Non-pigmented ciliary epithelial cell (primary cell): ENCODE measurements around the gene DEFB123.

Source experiments
- DNase-seq: peaks from one replicate; pipeline ENCODE4 v3.0.0-alpha.2; 2010; ENCODE audit warnings: low read depth

DEFB123 gene

DNA sequence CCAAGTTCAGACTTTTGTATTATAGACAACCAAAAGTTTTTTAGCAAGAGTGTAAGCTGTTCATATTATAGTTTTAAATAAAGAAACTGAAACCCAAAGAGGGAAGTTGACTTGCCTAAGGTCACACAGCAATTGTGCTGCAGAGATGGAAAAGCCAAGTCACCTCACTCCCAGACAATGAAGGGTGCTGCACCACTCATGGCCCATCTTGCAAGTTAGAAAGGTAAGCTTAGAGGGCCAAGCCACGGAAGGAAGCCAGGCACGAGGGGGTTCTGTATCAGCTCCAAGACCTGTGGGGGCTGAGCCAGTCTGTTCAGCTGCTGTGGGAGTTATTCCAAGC is 33.6 kb downstream of the DEFB123 start:
- no peak for DNase-seq

DNA sequence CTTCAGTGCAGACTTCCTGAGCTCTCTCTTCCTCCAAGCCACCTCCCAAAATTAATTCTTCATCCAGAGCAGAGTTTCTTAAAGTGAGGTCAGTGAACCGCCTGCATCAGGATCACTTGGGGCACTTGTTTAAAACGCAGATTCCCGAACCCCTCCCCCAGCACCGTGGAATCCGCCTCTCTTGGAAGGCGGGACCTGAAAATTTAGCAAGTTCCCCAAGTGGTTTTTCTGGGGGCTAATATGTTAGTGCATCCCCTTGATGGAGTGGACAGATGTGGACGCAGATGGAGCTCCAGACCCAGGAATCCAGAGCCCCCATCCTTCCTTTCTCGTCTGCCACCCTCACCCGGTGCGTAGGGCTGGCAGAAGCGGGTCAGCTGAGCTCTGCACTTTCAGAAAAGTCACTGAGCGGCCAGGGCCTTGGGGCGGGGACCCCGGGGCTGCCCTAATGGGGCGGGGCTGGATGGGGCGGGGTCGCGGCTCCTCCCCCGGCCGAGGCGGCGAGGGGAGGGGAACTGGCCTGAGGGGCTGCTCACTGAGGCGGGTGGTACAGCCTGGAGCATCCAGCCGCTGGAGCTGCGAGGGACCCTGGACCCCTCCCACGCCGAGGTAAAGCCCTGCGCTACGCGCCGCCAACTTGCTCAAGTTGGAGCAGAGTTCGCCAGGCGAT is 34.5 kb downstream of the DEFB123 start, which contains the start of the genes DEFB124 and REM1:
DEFB124 (minus strand) TSS at position 370 of the 670 bp plus-strand sequence. CDS start 2,114 bp downstream, outside the sequence.
REM1 (plus strand) TSS at position 531 of the 670 bp plus-strand sequence. CDS start 1,158 bp downstream, outside the sequence.
- DNase-seq = no peak

DNA sequence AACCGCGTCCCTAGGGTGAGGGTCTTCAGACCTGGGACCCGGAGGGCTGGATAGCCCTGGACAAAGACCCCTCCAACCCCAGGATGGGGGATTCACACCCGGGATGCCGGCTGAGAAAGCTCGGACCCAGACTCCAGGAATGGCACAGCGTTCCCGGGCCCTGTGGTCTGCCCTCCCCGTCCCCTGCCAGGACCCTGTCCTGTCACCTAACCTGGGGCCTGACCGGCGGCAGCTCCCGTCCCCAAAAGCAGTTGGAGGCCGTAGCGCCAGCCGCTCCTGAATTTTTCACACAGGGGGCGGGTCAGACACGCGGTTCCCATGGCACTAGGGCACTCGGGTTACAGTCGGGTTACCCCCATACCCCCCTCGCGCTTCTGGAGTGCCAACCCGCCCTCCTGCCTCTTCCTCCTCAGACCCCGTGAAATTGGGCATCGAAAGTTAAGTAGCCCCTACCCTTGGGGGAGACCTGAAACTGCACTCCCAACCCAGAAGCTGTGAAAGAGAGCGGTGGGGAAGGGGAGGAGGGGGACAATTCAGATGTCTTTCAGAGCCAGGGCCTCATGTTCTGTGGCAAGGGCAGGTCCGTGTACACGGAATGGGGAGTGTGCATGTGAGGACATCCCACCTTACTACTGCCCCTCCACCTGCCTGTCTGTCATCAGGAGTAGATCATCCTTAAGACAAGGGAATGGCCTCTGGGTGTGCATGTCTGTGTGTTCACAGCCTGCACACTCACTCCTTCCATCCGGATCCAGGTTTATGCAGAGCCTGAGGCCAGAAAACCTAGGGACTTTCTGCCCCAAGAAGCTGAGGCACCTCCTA is 35.3 kb downstream of the DEFB123 start:
- no peak for DNase-seq

DNA sequence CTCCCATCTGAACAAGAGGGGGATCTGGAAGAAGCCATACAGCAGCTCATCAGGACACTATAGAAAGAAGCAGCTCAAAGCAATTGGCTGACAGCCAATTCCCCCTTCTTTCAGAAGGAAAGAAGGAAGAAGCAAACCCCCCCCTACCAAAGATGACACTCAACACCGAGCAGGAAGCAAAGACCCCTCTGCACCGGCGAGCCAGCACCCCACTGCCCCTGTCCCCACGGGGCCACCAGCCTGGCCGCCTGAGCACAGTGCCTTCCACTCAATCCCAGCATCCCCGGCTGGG is 35.8 kb downstream of the DEFB123 start:
- DNase-seq = no peak

DNA sequence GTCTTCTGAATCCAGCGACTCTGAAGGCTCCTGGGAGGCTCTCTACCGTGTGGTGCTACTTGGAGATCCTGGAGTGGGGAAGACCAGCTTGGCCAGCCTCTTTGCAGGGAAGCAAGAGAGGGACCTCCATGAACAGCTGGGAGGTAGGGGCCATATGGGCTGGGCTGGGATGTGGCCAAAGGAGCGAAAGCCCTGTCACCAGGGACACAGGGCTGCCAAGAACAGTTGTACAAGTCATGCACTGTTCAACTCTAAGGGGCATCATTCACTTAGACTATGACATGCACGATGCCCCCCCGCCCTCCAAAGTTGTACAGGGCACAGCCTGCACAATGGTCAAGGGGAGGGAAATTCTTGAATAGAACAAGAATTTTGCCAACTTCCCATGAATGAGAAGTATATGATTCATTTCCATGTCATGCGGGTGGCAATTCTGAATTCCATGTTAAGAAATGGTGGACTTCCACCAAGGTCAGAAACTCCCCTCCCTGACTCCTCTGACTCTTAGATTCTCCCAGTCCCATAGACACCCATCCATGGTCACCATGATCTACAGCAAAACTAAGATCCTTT is 36.3 kb downstream of the DEFB123 start:
- DNase-seq = no peak

DNA sequence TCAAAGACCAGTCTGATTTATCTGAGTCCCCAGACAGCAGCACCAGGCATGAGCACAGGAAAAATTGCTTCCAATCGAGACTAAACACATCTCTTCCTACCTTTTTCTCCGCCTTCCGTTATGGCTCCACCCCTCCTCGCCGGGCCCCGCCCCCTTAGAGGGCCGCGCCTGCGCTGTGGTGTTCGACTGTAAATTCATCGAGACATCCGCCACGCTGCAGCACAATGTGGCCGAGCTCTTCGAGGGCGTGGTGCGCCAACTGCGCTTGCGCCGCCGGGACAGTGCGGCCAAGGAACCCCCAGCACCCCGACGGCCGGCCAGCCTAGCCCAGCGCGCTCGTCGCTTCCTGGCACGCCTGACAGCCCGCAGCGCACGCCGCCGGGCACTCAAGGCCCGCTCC is 43.6 kb downstream of the DEFB123 start:
- DNase-seq = no peak

DNA sequence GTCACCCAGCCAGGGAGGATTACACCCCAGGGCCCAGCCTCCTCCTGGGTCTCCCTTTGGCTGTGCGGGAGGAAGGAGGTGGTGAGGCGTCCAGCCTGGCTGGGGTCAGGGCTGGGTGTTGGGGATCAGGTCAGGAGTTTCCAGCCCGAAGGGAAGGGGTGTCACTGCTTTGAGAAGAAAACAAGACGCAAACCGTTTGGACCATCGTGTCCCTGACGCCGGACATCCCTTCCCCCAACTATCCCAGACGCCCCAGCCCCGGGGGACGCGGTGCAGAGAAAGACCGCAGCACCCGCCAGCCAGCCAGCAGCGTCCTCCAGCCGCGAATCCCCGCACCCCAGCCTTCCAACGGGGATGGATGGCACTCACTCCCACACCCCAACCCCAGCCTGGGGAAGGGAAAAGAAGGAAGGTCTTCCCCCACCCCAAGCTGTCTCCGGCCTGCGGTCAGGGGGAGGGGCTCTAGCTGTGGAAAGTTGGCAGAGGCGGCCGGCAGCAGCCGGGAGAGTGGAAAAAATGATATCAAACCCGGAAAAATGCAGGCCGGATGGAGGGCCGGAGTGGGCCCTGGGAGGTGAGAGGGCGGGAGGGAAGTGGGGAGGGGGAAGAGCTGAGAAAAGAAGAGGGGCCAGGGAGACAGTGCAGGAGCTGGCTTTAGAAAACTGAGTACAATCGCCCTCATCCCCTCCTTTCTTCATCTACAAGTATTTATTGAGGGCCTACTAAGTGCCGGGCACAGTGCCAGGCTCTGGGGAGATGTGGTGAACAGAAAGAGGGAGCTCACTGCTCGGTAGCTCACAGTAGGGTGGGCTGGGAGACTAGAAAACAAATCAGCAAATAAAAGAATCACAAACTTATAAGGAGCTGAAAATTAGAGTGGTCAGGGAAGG is 45.3 kb downstream of the DEFB123 start:
- DNase-seq = no peak

DNA sequence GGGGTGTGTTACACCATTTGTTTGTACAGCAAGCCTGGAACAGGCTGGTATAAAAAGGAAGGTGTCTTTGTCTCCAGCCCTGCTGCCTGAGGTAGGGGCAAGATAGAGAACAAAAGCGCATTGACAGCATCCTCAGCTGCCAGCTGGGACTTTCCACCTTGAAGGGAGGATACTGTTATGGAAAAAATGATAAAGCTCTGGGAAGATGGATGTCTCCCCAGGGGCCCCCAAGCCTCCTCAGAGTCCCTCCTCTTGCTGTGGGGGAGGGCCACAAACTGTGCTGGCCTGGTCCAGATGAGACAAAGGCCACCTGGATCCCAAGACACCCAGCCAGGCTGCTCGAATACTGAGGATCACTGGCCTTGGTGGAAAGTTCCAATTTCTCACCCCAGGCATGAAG is 47.7 kb downstream of the DEFB123 start:
- no peak for DNase-seq

DNA sequence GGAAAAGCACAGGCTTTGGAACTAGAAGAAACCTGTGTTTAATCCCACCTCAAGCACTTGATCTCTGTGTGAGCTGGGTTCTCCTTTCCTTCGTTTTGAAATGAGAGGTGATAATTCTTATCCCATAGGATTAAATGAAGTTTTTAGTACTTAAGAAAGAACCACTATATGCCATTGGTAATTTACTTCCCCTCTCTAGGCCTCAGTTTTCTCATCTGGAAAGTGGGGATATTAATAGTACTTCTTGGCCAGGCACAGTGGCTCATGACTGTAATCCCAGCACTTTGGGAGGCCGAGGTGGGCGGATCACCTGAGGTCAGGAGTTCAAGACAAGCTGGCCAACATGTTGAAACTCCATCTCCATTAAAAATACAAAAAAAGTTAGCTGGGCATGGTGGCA is 48.7 kb downstream of the DEFB123 start:
- DNase-seq = no peak

DNA sequence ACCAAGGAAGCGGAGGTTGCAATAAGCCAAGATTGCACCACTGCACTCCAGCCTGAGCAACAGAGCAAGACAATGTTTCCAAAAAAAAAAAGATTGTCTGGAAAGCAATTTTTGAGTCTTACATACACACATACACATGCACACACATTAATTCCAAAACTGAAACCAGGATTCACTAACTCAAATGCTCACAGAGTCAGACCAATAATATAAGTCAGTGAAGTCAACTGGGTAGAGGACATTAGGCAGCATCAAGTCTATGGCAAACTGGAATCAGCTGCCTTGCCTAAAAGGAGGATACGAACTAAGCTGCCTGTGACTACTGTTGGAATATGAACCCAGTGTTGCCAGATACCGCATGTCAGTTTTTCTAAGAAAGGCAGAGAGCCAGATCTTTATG is 50.3 kb downstream of the DEFB123 start:
- DNase-seq = no peak

DNA sequence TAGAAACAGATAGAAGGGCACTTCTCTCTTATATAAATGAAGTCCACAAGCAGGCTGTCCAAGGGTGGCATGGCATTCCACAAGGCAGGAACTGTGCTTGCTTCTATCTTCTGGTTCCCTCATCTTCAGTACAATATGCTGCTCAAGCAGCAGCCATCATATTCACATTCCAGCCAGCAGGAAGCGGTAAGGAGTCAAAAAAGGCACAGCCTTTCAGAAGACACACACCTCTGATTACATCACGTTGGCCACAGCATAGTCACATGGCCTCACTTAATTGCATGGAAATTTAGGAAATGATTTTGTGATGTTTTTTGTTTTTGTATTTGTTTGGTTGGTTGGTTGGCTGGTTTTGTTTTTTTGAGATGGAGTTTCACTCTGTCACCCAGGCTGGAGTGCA is 53.7 kb downstream of the DEFB123 start:
- DNase-seq = no peak

DNA sequence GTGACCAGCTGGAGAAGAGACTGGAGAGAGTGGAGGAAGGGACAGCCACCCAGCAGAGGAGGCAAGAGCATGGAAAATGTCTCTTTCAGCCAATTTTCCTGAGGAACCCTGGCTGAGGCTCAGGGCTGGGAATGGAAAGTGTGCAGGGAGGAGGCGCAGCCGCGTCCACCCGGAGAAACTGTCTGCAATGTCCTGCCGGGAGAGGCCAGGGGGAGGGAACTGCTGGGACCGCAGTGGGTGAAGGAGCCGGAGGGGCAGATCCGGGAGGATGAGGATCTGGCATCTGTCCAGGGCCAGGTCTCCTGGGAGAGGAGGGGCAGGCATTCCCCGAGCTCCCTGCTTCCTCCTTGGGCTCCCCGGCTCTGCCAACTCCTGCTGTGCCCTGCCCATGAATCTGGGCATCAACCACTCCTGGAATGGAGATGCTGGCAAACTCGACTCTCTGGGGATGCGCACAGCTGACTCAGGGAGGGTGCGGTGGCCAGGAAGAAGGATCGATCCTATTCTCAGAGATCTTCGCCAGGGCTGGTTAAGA is 56.4 kb downstream of the DEFB123 start:
- no peak for DNase-seq

DNA sequence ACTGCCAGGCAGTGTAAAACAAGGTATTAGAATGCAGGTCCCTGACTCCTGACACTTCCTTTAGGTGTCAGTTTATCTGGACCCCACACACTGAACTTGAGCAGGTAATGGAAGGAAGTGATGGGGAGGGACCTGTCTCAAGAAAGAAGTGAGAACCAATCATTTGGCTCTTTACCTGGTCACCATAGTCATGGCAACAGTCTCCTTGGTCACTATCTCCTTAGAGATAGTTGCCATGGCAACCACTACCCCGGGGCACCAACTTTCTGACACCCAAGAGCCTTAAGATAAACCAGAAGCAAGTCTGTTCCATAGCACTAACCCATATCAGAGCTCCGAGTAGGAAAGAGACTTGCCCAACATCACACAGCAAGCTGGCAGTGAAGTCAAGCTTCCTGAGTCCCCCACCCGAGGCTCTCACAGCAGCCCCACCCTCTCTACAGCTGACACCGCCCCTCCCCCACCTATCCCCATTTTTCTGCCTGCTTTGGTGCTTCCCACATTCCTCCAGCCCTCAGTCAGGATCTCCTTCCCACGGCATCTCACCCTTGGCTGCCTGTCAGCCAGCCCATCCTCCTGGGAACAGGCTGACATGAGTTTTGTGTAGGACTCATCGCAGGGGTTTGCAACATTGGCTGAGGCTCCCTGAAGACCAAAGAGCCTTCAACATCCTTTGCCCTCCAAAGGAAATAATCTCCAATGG is 57.6 kb downstream of the DEFB123 start:
- DNase-seq = no peak
